ENCODE measurements around the gene C1orf94. TPM values are rescaled to one million over a fixed set of nuclear protein-coding genes. Genes with fewer than 3 reads are reported as not detected.

Gene C1orf94
- polyA plus RNA-seq, 1 donor from 2014 or later = not detected

GRCh38 chr1:34231441-34231840 lies 54.7 kb downstream of the C1orf94 start:
- Histone ChIP-seq H3K4me2 (ENCODE audit: low read length) (no peak overlapping the region), H3K4me3 (ENCODE audit: low read length) (no peak overlapping the region), H3K27me3 (ENCODE audit: insufficient read depth, low read depth, low read length) (no peaks in the 10 kb centered on the region), H3K36me3 (ENCODE audit: insufficient read depth, low read length) (no peaks in the 10 kb centered on the region), H4K20me1 (ENCODE audit: insufficient read depth) (no peaks in the 10 kb centered on the region), H3K27ac (ENCODE audit: low read length) (no peak overlapping the region), H3K9me3 (ENCODE audit: low read length) (no peaks in the 10 kb centered on the region), H3K9ac (ENCODE audit: low read length) (no peak overlapping the region), H3F3A (ENCODE audit: insufficient read depth, low read length, poor library complexity, severe bottlenecking) (no peaks in the 10 kb centered on the region), H2AFZ (ENCODE audit: low read depth, low read length) (no peak overlapping the region), H3K79me2 (replicated peaks; ENCODE audit: insufficient read depth, low read length) (no peaks in the 10 kb centered on the region), H3K9me2 (ENCODE audit: insufficient read depth, low read length) (no peaks in the 10 kb centered on the region)
- TF ChIP-seq MXI1 (conservative IDR thresholded peaks at IDR 0.05; ENCODE audit: poor library complexity, severe bottlenecking) (no peak), EP300 (conservative IDR thresholded peaks at IDR 0.05; ENCODE audit: poor library complexity, severe bottlenecking) (no peak), RAD21 (conservative IDR thresholded peaks at IDR 0.05) (no peak), TAF1 (IDR thresholded peaks at IDR 0.05; ENCODE audit: low read depth) (no peak), EZH2 (IDR thresholded peaks at IDR 0.05; ENCODE audit: borderline replicate concordance, insufficient read depth, low read length, poor library complexity, severe bottlenecking) (no peak), SMC3 (conservative IDR thresholded peaks at IDR 0.05; ENCODE audit: poor library complexity) (no peak), POLR2AphosphoS5 (IDR thresholded peaks at IDR 0.05) (no peak)
- TF ChIP-seq, protein P1, sequence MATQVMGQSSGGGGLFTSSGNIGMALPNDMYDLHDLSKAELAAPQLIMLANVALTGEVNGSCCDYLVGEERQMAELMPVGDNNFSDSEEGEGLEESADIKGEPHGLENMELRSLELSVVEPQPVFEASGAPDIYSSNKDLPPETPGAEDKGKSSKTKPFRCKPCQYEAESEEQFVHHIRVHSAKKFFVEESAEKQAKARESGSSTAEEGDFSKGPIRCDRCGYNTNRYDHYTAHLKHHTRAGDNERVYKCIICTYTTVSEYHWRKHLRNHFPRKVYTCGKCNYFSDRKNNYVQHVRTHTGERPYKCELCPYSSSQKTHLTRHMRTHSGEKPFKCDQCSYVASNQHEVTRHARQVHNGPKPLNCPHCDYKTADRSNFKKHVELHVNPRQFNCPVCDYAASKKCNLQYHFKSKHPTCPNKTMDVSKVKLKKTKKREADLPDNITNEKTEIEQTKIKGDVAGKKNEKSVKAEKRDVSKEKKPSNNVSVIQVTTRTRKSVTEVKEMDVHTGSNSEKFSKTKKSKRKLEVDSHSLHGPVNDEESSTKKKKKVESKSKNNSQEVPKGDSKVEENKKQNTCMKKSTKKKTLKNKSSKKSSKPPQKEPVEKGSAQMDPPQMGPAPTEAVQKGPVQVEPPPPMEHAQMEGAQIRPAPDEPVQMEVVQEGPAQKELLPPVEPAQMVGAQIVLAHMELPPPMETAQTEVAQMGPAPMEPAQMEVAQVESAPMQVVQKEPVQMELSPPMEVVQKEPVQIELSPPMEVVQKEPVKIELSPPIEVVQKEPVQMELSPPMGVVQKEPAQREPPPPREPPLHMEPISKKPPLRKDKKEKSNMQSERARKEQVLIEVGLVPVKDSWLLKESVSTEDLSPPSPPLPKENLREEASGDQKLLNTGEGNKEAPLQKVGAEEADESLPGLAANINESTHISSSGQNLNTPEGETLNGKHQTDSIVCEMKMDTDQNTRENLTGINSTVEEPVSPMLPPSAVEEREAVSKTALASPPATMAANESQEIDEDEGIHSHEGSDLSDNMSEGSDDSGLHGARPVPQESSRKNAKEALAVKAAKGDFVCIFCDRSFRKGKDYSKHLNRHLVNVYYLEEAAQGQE (IDR thresholded peaks at IDR 0.05; ENCODE audit: borderline replicate concordance) = no peak
- TF ChIP-seq, protein P2, sequence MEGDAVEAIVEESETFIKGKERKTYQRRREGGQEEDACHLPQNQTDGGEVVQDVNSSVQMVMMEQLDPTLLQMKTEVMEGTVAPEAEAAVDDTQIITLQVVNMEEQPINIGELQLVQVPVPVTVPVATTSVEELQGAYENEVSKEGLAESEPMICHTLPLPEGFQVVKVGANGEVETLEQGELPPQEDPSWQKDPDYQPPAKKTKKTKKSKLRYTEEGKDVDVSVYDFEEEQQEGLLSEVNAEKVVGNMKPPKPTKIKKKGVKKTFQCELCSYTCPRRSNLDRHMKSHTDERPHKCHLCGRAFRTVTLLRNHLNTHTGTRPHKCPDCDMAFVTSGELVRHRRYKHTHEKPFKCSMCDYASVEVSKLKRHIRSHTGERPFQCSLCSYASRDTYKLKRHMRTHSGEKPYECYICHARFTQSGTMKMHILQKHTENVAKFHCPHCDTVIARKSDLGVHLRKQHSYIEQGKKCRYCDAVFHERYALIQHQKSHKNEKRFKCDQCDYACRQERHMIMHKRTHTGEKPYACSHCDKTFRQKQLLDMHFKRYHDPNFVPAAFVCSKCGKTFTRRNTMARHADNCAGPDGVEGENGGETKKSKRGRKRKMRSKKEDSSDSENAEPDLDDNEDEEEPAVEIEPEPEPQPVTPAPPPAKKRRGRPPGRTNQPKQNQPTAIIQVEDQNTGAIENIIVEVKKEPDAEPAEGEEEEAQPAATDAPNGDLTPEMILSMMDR (IDR thresholded peaks at IDR 0.05; ENCODE audit: poor library complexity, severe bottlenecking) = no peak

GRCh38 chr1:34235594-34235993 lies 58.9 kb downstream of the C1orf94 start:
- H3K9me2 ChIP-seq (ENCODE audit: insufficient read depth, low read length) = no peaks in the 10 kb centered on the region
- no peaks in the 10 kb centered on the region for H3K36me3 ChIP-seq (ENCODE audit: insufficient read depth, low read length)
- H3K9ac ChIP-seq (ENCODE audit: low read length) = no peak overlapping the region
- H3F3A ChIP-seq (ENCODE audit: insufficient read depth, low read length, poor library complexity, severe bottlenecking) = no peaks in the 10 kb centered on the region
- H3K27me3 ChIP-seq (ENCODE audit: insufficient read depth, low read depth, low read length) = no peaks in the 10 kb centered on the region
- no peaks in the 10 kb centered on the region for H3K9me3 ChIP-seq (ENCODE audit: low read length)
- no peaks in the 10 kb centered on the region for H4K20me1 ChIP-seq (ENCODE audit: insufficient read depth)
- H2AFZ ChIP-seq (ENCODE audit: low read depth, low read length) = no peak overlapping the region
- H3K4me2 ChIP-seq (ENCODE audit: low read length) = no peak overlapping the region
- TF ChIP-seq TAF1 (IDR thresholded peaks at IDR 0.05; ENCODE audit: low read depth) (no peak), RAD21 (conservative IDR thresholded peaks at IDR 0.05) (no peak), EP300 (conservative IDR thresholded peaks at IDR 0.05; ENCODE audit: poor library complexity, severe bottlenecking) (no peak), MXI1 (conservative IDR thresholded peaks at IDR 0.05; ENCODE audit: poor library complexity, severe bottlenecking) (no peak), SMC3 (conservative IDR thresholded peaks at IDR 0.05; ENCODE audit: poor library complexity) (no peak)
- TF ChIP-seq, protein P2 (IDR thresholded peaks at IDR 0.05; ENCODE audit: poor library complexity, severe bottlenecking) = no peak
- H3K4me3 ChIP-seq (ENCODE audit: low read length) = no peak overlapping the region
- H3K79me2 ChIP-seq (replicated peaks; ENCODE audit: insufficient read depth, low read length) = no peaks in the 10 kb centered on the region
- H3K27ac ChIP-seq (ENCODE audit: low read length) = no peak overlapping the region

Data from neural cell (in vitro differentiated cells).